H9 (cell line): ENCODE measurements around the gene HOXC6. TPM values are rescaled to one million over a fixed set of nuclear protein-coding genes. Genes with fewer than 3 reads are reported as not detected.

Source experiments
- DNase-seq: peaks from one replicate; pipeline ENCODE4 v3.0.0-alpha.2; 2017
- H2AFZ ChIP-seq: one replicate; pipeline ENCODE4 v1.6.1; 2013; ENCODE audit warnings: mild to moderate bottlenecking, low read length, control low read depth, moderate library complexity
- H2AK5ac ChIP-seq: 2 replicates; pipeline ENCODE4 v1.6.1; 2013; ENCODE audit warnings: low read length, control low read depth, mixed read lengths; ENCODE audit not compliant: insufficient read length
- H2BK120ac ChIP-seq: one replicate; pipeline ENCODE4 v1.6.1; 2013; ENCODE audit warnings: low read depth, mild to moderate bottlenecking, low read length, control low read depth, inconsistent platforms; ENCODE audit not compliant: poor library complexity, severe bottlenecking
- H2BK12ac ChIP-seq: 2 replicates; pipeline ENCODE4 v1.6.1; 2013; ENCODE audit warnings: low read length, control low read depth, mixed read lengths, low read depth; ENCODE audit not compliant: insufficient read length
- H2BK15ac ChIP-seq: 2 replicates; pipeline ENCODE4 v1.6.1; 2013; ENCODE audit warnings: low read depth, low read length, control low read depth
- H2BK20ac ChIP-seq: one replicate; pipeline ENCODE4 v1.6.1; 2013; ENCODE audit warnings: low read depth, mild to moderate bottlenecking, low read length, control low read depth, inconsistent platforms; ENCODE audit not compliant: poor library complexity, severe bottlenecking
- H2BK5ac ChIP-seq: 2 replicates; pipeline ENCODE4 v1.6.1; 2013; ENCODE audit warnings: low read length, control low read depth, mixed read lengths; ENCODE audit not compliant: insufficient read length
- H3K14ac ChIP-seq: 2 replicates; pipeline ENCODE4 v1.6.1; 2013; ENCODE audit warnings: low read length, control low read depth; ENCODE audit not compliant: insufficient read depth
- H3K18ac ChIP-seq: 2 replicates; pipeline ENCODE4 v1.6.1; 2013; ENCODE audit warnings: low read depth, mild to moderate bottlenecking, mixed read lengths, low read length, control low read depth; ENCODE audit not compliant: insufficient read length
- H3K23ac ChIP-seq: 2 replicates; pipeline ENCODE4 v1.6.1; 2013; ENCODE audit warnings: low read length, control low read depth, mixed read lengths, low read depth; ENCODE audit not compliant: insufficient read length
- H3K23me2 ChIP-seq: 2 replicates; pipeline ENCODE4 v1.6.1; 2013; ENCODE audit warnings: low read depth, mild to moderate bottlenecking, mixed read lengths, low read length, control low read depth; ENCODE audit not compliant: insufficient read length, poor library complexity, severe bottlenecking
- H3K27ac ChIP-seq: 2 replicates; pipeline ENCODE4 v1.5.1; 2013; ENCODE audit warnings: low read length, control low read depth, mixed read lengths, low read depth; ENCODE audit not compliant: insufficient read length
- H3K27me3 ChIP-seq: 2 replicates; pipeline ENCODE4 v1.6.1; 2013; ENCODE audit warnings: low read length, control low read depth, inconsistent platforms; ENCODE audit not compliant: insufficient read depth
- H3K4ac ChIP-seq: 2 replicates; pipeline ENCODE4 v1.6.1; 2013; ENCODE audit warnings: low read depth, mild to moderate bottlenecking, control low read depth, inconsistent platforms, low read length, moderate library complexity
- H3K4me1 ChIP-seq: 2 replicates; pipeline ENCODE4 v1.6.1; 2013; ENCODE audit warnings: low read length, control low read depth, inconsistent platforms; ENCODE audit not compliant: insufficient read depth
- H3K4me2 ChIP-seq: 2 replicates; pipeline ENCODE4 v1.6.1; 2013; ENCODE audit warnings: low read length, control low read depth, mixed read lengths; ENCODE audit not compliant: insufficient read length, insufficient read depth
- H3K56ac ChIP-seq: 2 replicates; pipeline ENCODE4 v1.6.1; 2013; ENCODE audit warnings: low read depth, mild to moderate bottlenecking, mixed read lengths, low read length, control low read depth; ENCODE audit not compliant: insufficient read length
- H3K79me1 ChIP-seq: 2 replicates; pipeline ENCODE4 v1.6.1; 2013; ENCODE audit warnings: low read depth, mild to moderate bottlenecking, moderate library complexity, low read length, control low read depth, inconsistent platforms; ENCODE audit not compliant: insufficient read depth, poor library complexity, severe bottlenecking
- H3K79me2 ChIP-seq: 2 replicates; pipeline ENCODE4 v1.6.1; 2013; ENCODE audit warnings: low read length, control low read depth, inconsistent platforms; ENCODE audit not compliant: insufficient read depth
- H3K9ac ChIP-seq: 2 replicates; pipeline ENCODE4 v1.6.1; 2013; ENCODE audit warnings: low read length, control low read depth, mixed read lengths; ENCODE audit not compliant: insufficient read length; ENCODE audit errors: extremely low read depth
- H3K9me3 ChIP-seq: one replicate; pipeline ENCODE4 v1.6.1; 2013; ENCODE audit warnings: low read depth, low read length, inconsistent platforms; ENCODE audit not compliant: control insufficient read depth
- H3T11ph ChIP-seq: one replicate; pipeline ENCODE4 v1.6.1; 2013; ENCODE audit warnings: mild to moderate bottlenecking, low read length, control low read depth, inconsistent platforms
- H4K20me1 ChIP-seq: one replicate; pipeline ENCODE4 v1.6.1; 2013; ENCODE audit not compliant: control insufficient read depth, insufficient read length, insufficient read depth
- H4K5ac ChIP-seq: 2 replicates; pipeline ENCODE4 v1.6.1; 2013; ENCODE audit warnings: low read depth, mild to moderate bottlenecking, mixed read lengths, low read length, control low read depth; ENCODE audit not compliant: insufficient read length
- H4K8ac ChIP-seq: replicated peaks from 2 replicates; pipeline ENCODE4 v1.6.1; 2013; ENCODE audit warnings: low read length, control low read depth, mixed read lengths, low read depth; ENCODE audit not compliant: insufficient read length
- H4K91ac ChIP-seq: 2 replicates; pipeline ENCODE4 v1.6.1; 2013; ENCODE audit warnings: low read depth, mild to moderate bottlenecking, moderate library complexity, mixed read lengths, low read length, control low read depth; ENCODE audit not compliant: insufficient read length
- H3K27ac Mint-ChIP-seq, 3 experiments: 2 replicates in 2 of 3; 3 replicates in 1 of 3; pipeline ENCODE4 v1.8.0; 2020 to 2021; ENCODE audit warnings: mixed read lengths in 3 of 3, mild to moderate bottlenecking in 1 of 3, moderate library complexity in 1 of 3
- H3K27me3 Mint-ChIP-seq: 2 replicates; pipeline ENCODE4 v1.8.0; 2021; ENCODE audit warnings: low read depth, mild to moderate bottlenecking, moderate library complexity, mixed read lengths
- H3K36me3 Mint-ChIP-seq, 3 experiments: 2 replicates in 2 of 3; 3 replicates in 1 of 3; pipeline ENCODE4 v1.8.0; 2020 to 2021; ENCODE audit warnings: low read depth in 3 of 3, mixed read lengths in 3 of 3; ENCODE audit not compliant: insufficient read depth in 1 of 3
- H3K4me1 Mint-ChIP-seq, 2 experiments: 2 replicates each; pipeline ENCODE4 v1.8.0; 2020; ENCODE audit warnings: mixed read lengths in 2 of 2
- H3K4me3 Mint-ChIP-seq, 2 experiments: 2 replicates in 1 of 2; 3 replicates in 1 of 2; pipeline ENCODE4 v1.8.0; 2020 to 2021; ENCODE audit warnings: mild to moderate bottlenecking in 2 of 2, mixed read lengths in 2 of 2, moderate library complexity in 1 of 2
- H3K9me3 Mint-ChIP-seq, 2 experiments: 2 replicates in 1 of 2; 3 replicates in 1 of 2; pipeline ENCODE4 v1.8.0; 2020; ENCODE audit warnings: mild to moderate bottlenecking in 2 of 2, mixed read lengths in 2 of 2, moderate library complexity in 1 of 2
- CTCF ChIP-seq: fragments of 200-600 bp; sonication (generic); conservative IDR thresholded peaks from 3 replicates; pipeline ENCODE4 v1.8.0; 2021; ENCODE audit warnings: antibody characterized with exemption, mild to moderate bottlenecking
- WGBS: extraction: QIAGEN DNeasy Blood & Tissue Kit; methylation state at CpG from one replicate; pipeline ENCODE4 v1.1.7; 2013; ENCODE audit warnings: missing lambda C conversion rate, low lambda C conversion rate, mixed read lengths; ENCODE audit not compliant: insufficient read length; ENCODE audit errors: extremely low coverage; 5-methylcytosine and 5-hydroxymethylcytosine counted together
- total RNA-seq: library from RNA; stranded (reverse); gene quantifications from 2 replicates; pipeline ENCODE4 v1.2.1, GENCODE V29; 2021

HOXC6 gene
- total RNA-seq, 1 experiment from 2014 or later: not detected

- no peaks in the 10 kb centered on the region for H3K4me1 ChIP-seq
- no peak overlapping the region for H3K23ac ChIP-seq
- no peak overlapping the region for H3K27ac ChIP-seq
- no peaks in the 10 kb centered on the region for H3K79me1 ChIP-seq
- no peak overlapping the region for H3K4me2 ChIP-seq
- no peak overlapping the region for H2BK5ac ChIP-seq
- H4K91ac ChIP-seq: no peak overlapping the region
- H2BK12ac ChIP-seq: no peak overlapping the region
- no peaks in the 10 kb centered on the region for H3K9me3 ChIP-seq
- no peak overlapping the region for H3K4ac ChIP-seq
- H2AK5ac ChIP-seq: no peak overlapping the region
- H4K5ac ChIP-seq: no peak overlapping the region
- H3K9ac ChIP-seq: no peak overlapping the region
- peaks cover 0 to 6% (median 0%) of the 10 kb centered on the region in 3 experiments; a peak in 2 of 7 replicates for H3K36me3 Mint-ChIP-seq
- no peak overlapping the region for H3T11ph ChIP-seq
- H3K9me3 Mint-ChIP-seq: peaks cover 7 to 8% of the 10 kb centered on the region in 2 experiments; a peak in 3 of 5 replicates
- H2AFZ ChIP-seq: no peak overlapping the region
- H3K27ac Mint-ChIP-seq: no peak overlapping the region
- no peak overlapping the region for H3K14ac ChIP-seq
- DNase-seq: no peak
- H2BK15ac ChIP-seq: no peak overlapping the region
- H3K4me3 Mint-ChIP-seq: no peak overlapping the region
- H2BK120ac ChIP-seq: no peak overlapping the region
- no peak overlapping the region for H3K18ac ChIP-seq
- no peak overlapping the region for H4K8ac ChIP-seq
- no peaks in the 10 kb centered on the region for H3K23me2 ChIP-seq
- H4K20me1 ChIP-seq: no peaks in the 10 kb centered on the region
- no CpG with 5 or more reads among the region's 14 CpGs for WGBS
- no peak overlapping the region for H3K56ac ChIP-seq
- peaks cover 99% of the 10 kb centered on the region for H3K27me3 Mint-ChIP-seq
- H3K27me3 ChIP-seq: peaks cover 100% of the 10 kb centered on the region
- TF ChIP-seq CTCF: no peak
- no peak overlapping the region for H2BK20ac ChIP-seq
- H3K4me1 Mint-ChIP-seq: peaks cover 7 to 16% of the 10 kb centered on the region in 2 experiments
- no peaks in the 10 kb centered on the region for H3K79me2 ChIP-seq
Observed at GRCh38 chr12:54037360-54038283, 9.4 kb downstream of the HOXC6 start.
